Astrocyte of the spinal cord (primary cell): ENCODE results near the gene HLA-DQB2.

Experiments used
- DNase-seq: peaks from one replicate; pipeline ENCODE4 v3.0.0; 2011; ENCODE audit warnings: low read depth, low spot score
- H3K4me3 ChIP-seq: 2 replicates; pipeline ENCODE4 v1.5.1; 2011; ENCODE audit warnings: low read depth, mild to moderate bottlenecking, low read length, moderate library complexity
- in situ Hi-C: cut with HindIII; loops from 2 replicates; pipeline ENCODE4 v1.10.0; 2017; ENCODE audit warnings: low sequenced_read_pairs
- TF ChIP-seq, protein P1 (sequence below): IDR thresholded peaks from 2 replicates; pipeline ENCODE4 v1.5.1; 2012; ENCODE audit warnings: low read depth, mild to moderate bottlenecking, low read length, inconsistent platforms

HLA-DQB2 gene

DNA sequence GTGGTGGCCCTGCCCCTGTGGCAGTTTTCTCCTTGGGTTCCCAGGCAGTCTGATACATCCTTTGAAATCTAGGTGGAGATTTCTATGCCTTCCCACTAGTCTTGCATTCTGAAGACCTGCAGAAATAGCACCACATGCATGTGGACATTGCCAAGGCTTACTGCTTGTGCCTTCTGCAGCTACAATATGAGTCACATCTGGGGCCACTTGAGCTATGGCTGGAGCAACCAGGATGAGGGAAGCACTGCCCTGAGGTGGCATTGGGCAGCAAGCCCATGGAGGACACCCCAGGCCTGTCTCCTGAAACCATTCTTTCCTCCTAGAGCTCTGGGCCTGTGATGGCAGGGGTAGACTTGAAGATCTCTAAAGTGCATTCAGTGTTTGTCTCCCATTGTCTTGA, 15.7 kb upstream of the HLA-DQB2 start:
- no peak overlapping the region for H3K4me3 ChIP-seq
- no peak for DNase-seq
- TF ChIP-seq, protein P1, sequence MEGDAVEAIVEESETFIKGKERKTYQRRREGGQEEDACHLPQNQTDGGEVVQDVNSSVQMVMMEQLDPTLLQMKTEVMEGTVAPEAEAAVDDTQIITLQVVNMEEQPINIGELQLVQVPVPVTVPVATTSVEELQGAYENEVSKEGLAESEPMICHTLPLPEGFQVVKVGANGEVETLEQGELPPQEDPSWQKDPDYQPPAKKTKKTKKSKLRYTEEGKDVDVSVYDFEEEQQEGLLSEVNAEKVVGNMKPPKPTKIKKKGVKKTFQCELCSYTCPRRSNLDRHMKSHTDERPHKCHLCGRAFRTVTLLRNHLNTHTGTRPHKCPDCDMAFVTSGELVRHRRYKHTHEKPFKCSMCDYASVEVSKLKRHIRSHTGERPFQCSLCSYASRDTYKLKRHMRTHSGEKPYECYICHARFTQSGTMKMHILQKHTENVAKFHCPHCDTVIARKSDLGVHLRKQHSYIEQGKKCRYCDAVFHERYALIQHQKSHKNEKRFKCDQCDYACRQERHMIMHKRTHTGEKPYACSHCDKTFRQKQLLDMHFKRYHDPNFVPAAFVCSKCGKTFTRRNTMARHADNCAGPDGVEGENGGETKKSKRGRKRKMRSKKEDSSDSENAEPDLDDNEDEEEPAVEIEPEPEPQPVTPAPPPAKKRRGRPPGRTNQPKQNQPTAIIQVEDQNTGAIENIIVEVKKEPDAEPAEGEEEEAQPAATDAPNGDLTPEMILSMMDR = no peak
- in situ Hi-C loops = no loop called here

DNA sequence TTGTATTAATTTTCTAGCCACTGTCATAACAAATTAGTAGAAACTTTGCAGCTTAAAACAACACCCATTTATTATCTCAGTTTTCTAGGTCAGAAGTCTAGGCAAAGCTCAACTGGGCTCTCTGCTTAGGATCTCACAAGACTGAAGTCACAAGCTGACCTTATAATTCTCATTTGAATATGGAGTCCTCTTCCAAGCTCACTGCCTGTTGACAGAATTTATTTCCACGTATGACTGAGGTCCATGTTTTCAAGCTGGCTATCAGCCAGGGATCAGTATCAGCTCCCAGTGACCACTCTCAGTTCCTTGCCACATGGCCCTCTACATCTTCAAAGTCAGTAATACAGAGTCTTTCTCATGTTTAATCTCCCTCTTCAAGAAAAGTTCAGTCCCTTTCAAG, 11.7 kb upstream of the HLA-DQB2 start:
- no peak overlapping the region for H3K4me3 ChIP-seq
- in situ Hi-C loops = no loop called here
- TF ChIP-seq, protein P1 = no peak
- no peak for DNase-seq

DNA sequence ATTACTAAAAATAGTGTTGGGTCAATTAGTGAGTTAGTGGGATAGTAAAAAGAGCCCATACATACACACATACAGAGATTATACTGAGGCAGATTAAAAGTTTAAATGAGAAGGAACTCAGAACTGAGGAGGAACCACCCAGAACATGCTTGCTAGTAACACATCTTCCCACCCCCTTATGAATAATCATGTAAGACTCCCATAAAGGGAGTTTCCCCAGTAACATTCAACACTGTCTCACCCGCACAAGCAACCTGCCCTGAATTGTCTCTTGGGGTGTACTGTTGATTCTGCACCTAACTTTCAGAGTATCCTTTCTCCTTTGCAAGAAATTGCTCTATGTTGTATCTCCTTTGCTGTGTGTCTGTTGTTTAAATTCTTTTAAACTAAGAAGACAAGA, 11.1 kb upstream of the HLA-DQB2 start:
- no peak overlapping the region for H3K4me3 ChIP-seq
- in situ Hi-C loops = no loop called here
- TF ChIP-seq, protein P1 = no peak
- no peak for DNase-seq

DNA sequence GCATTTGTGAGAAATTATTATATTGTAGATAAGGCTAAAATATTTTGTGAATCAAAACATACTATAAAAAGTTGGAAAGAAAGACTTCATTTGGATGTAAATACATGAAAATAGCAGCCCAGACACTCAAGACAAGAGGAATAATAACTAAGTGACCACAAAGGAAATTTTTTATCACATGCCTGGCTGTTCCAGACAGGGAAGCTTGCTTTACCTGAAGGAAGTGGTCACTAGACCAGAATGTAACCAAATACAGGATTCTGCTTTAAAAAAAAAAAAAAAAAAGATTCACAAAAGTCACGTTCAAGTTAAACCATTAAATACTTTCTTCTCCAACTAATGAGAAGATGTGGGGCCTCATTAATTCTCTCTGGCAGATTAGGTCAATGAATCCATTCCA, 9.3 kb upstream of the HLA-DQB2 start:
- no peak for DNase-seq
- no peak overlapping the region for H3K4me3 ChIP-seq
- in situ Hi-C loops = no loop called here
- TF ChIP-seq, protein P1 = no peak

DNA sequence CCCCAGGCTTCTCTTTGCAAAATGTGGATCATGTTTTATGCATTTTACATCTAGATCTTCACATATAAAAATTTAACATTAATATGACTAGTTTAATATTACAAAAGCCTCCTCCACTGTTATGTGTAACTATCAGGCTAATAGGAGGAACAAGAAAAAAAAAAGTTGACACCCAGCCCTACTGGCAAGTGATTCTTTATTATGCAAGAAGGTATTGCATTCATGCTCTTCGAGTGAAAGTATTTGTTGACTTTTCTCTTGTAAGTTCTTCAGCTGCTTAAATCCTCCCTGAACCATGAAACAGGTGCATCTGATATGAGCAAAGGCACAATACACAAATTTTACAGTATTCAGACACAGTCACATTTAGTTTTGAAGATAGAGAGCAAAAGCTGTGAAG, 716 bp upstream of the HLA-DQB2 start:
- in situ Hi-C loops = no loop called here
- DNase-seq = no peak
- TF ChIP-seq, protein P1 = no peak
- no peak overlapping the region for H3K4me3 ChIP-seq

DNA sequence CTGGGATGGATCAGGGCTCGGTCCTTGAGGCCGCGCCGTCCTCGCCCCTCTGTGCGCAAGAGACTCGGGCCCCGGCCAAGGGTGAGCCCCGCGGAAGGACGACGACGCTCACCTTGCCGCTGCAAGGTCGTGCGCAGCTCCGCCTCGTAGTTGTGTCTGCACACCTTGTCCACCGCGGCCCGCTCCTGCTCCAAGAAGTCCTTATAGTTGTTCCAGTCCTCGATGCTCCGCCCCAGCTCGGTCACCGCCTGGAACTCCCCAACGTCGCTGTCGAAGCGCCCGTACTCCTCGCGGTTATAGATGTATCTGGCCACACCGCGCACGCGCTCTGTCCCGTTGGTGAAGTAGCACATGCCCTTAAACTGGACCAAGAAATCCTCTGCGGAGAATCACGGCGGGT, 1.8 kb downstream of the HLA-DQB2 start:
- no peak for DNase-seq

More for the DNA sequence above, 1.8 kb downstream of the HLA-DQB2 start:
- TF ChIP-seq, protein P1 = no peak
- H3K4me3 ChIP-seq = no peak overlapping the region
- in situ Hi-C loops = no loop called here
